Measurements from ENCODE around the gene LAMC3. TPM values are rescaled to one million over a fixed set of nuclear protein-coding genes. Genes with fewer than 3 reads are reported as not detected.
A peak's percentile ranks its signal among the peaks of the same experiment; 100 is the strongest.

Gene LAMC3
- total RNA-seq, 1 experiment from 2014 or later, result 4.6 TPM

DNA sequence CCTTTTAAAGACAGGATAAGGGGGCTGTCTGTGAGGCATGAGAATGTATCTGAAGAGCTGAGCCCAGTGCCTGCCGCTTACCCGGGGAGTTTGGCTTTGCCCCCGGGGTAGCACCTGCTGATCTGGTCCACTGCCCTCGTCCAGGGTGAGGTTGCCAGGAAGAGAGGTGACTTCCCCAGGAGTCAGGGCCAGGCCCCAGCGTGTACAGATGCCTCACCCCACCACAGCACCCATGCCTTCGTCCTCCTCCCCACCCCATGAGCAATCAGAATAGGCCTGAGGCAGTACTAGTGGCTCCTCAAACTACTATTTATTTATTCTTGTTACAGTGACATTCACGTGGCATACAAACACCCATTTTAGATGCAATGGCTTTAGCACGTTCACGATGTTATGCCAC is 71.6 kb downstream of the LAMC3 start:
- Histone ChIP-seq H3K4me2 (ENCODE audit: low read length) (no peak overlapping the region), H3K79me2 (ENCODE audit: low read length) (no peaks in the 10 kb centered on the region), H3K4me1 (ENCODE audit: insufficient read depth, low read length) (peaks cover 20% of the 10 kb centered on the region), H3F3A (ENCODE audit: low read length, unreplicated experiment) (no peaks in the 10 kb centered on the region), H3K27me3 (ENCODE audit: low read length) (no peaks in the 10 kb centered on the region), H3K27ac (ENCODE audit: low read length) (no peak overlapping the region), H3K9me3 (ENCODE audit: low read length) (no peaks in the 10 kb centered on the region), H3K9ac (ENCODE audit: low read length) (no peak overlapping the region), H3K9me2 (replicated peaks; ENCODE audit: low read length) (no peaks in the 10 kb centered on the region), H3K36me3 (ENCODE audit: low read depth, low read length) (no peaks in the 10 kb centered on the region), H3K4me3 (ENCODE audit: low read length) (no peak overlapping the region), H4K20me1 (ENCODE audit: low read length) (no peaks in the 10 kb centered on the region), H2AFZ (ENCODE audit: low read length) (no peak overlapping the region)
- DNase-seq (peak; percentile 46), ATAC-seq (peak; percentile 69)
- no TSS peak for BruUV-seq (replicated peaks)
- intact Hi-C loops (cut with micrococcal nuclease), result no loop called here
- no peak for TF ChIP-seq EZH2 (IDR thresholded peaks at IDR 0.05; ENCODE audit: low read length, unreplicated experiment)
- TF ChIP-seq, protein P1, sequence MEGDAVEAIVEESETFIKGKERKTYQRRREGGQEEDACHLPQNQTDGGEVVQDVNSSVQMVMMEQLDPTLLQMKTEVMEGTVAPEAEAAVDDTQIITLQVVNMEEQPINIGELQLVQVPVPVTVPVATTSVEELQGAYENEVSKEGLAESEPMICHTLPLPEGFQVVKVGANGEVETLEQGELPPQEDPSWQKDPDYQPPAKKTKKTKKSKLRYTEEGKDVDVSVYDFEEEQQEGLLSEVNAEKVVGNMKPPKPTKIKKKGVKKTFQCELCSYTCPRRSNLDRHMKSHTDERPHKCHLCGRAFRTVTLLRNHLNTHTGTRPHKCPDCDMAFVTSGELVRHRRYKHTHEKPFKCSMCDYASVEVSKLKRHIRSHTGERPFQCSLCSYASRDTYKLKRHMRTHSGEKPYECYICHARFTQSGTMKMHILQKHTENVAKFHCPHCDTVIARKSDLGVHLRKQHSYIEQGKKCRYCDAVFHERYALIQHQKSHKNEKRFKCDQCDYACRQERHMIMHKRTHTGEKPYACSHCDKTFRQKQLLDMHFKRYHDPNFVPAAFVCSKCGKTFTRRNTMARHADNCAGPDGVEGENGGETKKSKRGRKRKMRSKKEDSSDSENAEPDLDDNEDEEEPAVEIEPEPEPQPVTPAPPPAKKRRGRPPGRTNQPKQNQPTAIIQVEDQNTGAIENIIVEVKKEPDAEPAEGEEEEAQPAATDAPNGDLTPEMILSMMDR (conservative IDR thresholded peaks at IDR 0.05; ENCODE audit: low read depth, low read length), result no peak
- no peak for TF ChIP-seq EZH2phosphoT487 (IDR thresholded peaks at IDR 0.05; ENCODE audit: borderline replicate concordance, low read length)
- ChIA-PET CTCF (no interaction called here), POLR2A (ENCODE audit: unreplicated experiment) (no interaction called here)

DNA sequence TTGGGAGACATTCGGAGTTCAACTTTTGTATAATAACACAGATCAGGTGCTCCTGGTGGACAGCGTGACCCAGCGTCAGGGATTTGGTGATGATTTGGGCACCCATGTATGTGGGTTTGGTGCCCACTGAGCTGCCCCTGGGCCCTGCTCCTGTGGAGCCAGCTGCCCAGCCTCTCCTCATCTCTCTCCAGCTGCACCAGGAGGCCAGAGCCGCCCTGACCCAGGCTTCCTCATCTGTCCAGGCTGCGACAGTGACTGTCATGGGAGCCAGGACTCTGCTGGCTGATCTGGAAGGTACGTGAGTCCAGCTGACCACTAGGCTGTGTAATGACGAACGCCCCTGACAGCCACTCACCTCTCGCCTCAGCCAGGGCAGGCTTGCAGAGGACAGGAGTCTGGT is 72.9 kb downstream of the LAMC3 start:
- CTCF ChIA-PET, result no interaction called here
- ATAC-seq (no peak), DNase-seq (no peak)
- no peak overlapping the region for H3K4me2 ChIP-seq (ENCODE audit: low read length)
- intact Hi-C loops (cut with micrococcal nuclease), result no loop called here
- H3K27ac ChIP-seq (ENCODE audit: low read length), result no peak overlapping the region
- no peaks in the 10 kb centered on the region for H4K20me1 ChIP-seq (ENCODE audit: low read length)
- no peak overlapping the region for H2AFZ ChIP-seq (ENCODE audit: low read length)
- H3K4me1 ChIP-seq (ENCODE audit: insufficient read depth, low read length), result peaks cover 20% of the 10 kb centered on the region
- BruUV-seq (replicated peaks), result no TSS peak
- no peaks in the 10 kb centered on the region for H3F3A ChIP-seq (ENCODE audit: low read length, unreplicated experiment)
- no peaks in the 10 kb centered on the region for H3K36me3 ChIP-seq (ENCODE audit: low read depth, low read length)
- H3K79me2 ChIP-seq (ENCODE audit: low read length), result no peaks in the 10 kb centered on the region
- H3K4me3 ChIP-seq (ENCODE audit: low read length), result no peak overlapping the region
- POLR2A ChIA-PET (ENCODE audit: unreplicated experiment), result no interaction called here
- H3K9me3 ChIP-seq (ENCODE audit: low read length), result no peaks in the 10 kb centered on the region
- H3K9ac ChIP-seq (ENCODE audit: low read length), result no peak overlapping the region
- no peaks in the 10 kb centered on the region for H3K9me2 ChIP-seq (replicated peaks; ENCODE audit: low read length)
- TF ChIP-seq EZH2phosphoT487 (IDR thresholded peaks at IDR 0.05; ENCODE audit: borderline replicate concordance, low read length) (no peak), EZH2 (IDR thresholded peaks at IDR 0.05; ENCODE audit: low read length, unreplicated experiment) (no peak)
- TF ChIP-seq, protein P1 (conservative IDR thresholded peaks at IDR 0.05; ENCODE audit: low read depth, low read length), result no peak
- H3K27me3 ChIP-seq (ENCODE audit: low read length), result no peaks in the 10 kb centered on the region

DNA sequence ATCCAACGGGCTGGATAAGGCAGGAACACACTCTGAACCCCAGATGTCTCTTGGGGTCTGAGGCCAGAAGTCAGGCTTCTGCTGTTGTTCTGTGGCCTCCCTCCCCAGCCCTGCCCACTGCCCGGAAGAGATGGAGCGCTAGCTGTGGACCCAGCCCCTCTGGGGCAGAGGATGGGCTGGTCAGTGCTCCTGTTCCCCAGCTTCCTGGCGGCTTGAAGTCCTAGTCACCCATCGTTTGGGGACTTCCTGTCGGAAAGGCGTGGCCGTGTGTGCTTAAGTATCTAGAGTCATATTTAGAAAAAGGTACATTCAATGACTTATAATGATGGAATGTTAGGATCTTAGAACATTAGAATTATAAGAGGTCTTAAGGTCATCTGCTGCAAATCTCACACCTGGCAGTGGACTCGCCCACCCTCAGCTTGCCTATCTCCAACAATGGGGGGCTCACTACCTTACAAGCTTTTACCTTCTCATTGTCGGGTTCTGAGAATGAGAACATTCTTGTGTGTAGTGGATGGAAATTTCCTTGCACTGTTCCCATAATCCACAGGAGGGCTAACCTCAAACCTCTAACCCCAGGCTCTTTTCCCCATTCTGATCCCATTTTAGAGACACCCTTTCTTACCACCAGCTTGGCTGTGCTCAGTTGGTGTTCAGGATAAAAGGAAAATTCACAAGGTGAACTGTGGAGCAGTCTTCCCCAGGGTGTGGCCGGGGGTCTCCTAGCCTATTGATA is 74.0 kb downstream of the LAMC3 start:
- Histone ChIP-seq H3K9me3 (ENCODE audit: low read length) (no peaks in the 10 kb centered on the region), H3K9me2 (replicated peaks; ENCODE audit: low read length) (no peaks in the 10 kb centered on the region), H3K9ac (ENCODE audit: low read length) (no peak overlapping the region), H3K27me3 (ENCODE audit: low read length) (no peaks in the 10 kb centered on the region), H4K20me1 (ENCODE audit: low read length) (no peaks in the 10 kb centered on the region), H3K79me2 (ENCODE audit: low read length) (no peaks in the 10 kb centered on the region), H3K4me3 (ENCODE audit: low read length) (no peak overlapping the region), H3F3A (ENCODE audit: low read length, unreplicated experiment) (no peaks in the 10 kb centered on the region), H3K4me2 (ENCODE audit: low read length) (peak overlapping the region; percentile 58), H3K4me1 (ENCODE audit: insufficient read depth, low read length) (peaks cover 20% of the 10 kb centered on the region), H3K27ac (ENCODE audit: low read length) (no peak overlapping the region), H2AFZ (ENCODE audit: low read length) (peak overlapping the region; percentile 54; the same call in 1 of the 2 replicates), H3K36me3 (ENCODE audit: low read depth, low read length) (no peaks in the 10 kb centered on the region)
- no TSS peak for BruUV-seq (replicated peaks)
- ATAC-seq (peak; percentile 90), DNase-seq (peak; percentile 72)
- intact Hi-C loops (cut with micrococcal nuclease), result no loop called here
- ChIA-PET CTCF (interaction anchor here (0.5 kb wide), 1 partner anchor 73 kb away, joined by 5 read pairs; no protein-coding TSS in a partner anchor), POLR2A (ENCODE audit: unreplicated experiment) (no interaction called here)
- TF ChIP-seq EZH2 (IDR thresholded peaks at IDR 0.05; ENCODE audit: low read length, unreplicated experiment) (no peak), EZH2phosphoT487 (IDR thresholded peaks at IDR 0.05; ENCODE audit: borderline replicate concordance, low read length) (no peak)
- TF ChIP-seq, protein P1 (conservative IDR thresholded peaks at IDR 0.05; ENCODE audit: low read depth, low read length), result no peak; the same call in 1 of the 2 replicates
